GM12873 (cell line): ENCODE results near the gene MTA3.

Source experiments
- CTCF ChIP-seq: IDR thresholded peaks from 2 replicates; pipeline ENCODE4 v1.5.1; 2012; ENCODE audit warnings: low read depth, mild to moderate bottlenecking, moderate library complexity, low read length, control low read depth; ENCODE audit not compliant: insufficient read depth; ENCODE audit errors: missing control alignments

MTA3 gene

GRCh38 chr2:42748840-42749239 lies 180.4 kb downstream of the MTA3 start:
- no peak for TF ChIP-seq CTCF

- TF ChIP-seq CTCF, result no peak
Measured at GRCh38 chr2:42752314-42752713, 183.9 kb downstream of the MTA3 start.

GRCh38 chr2:42752816-42753813 lies 184.7 kb downstream of the MTA3 start:
- no peak for TF ChIP-seq CTCF

GRCh38 chr2:42754021-42754775 lies 185.8 kb downstream of the MTA3 start:
- no peak for TF ChIP-seq CTCF

- TF ChIP-seq CTCF, result no peak
Measured at GRCh38 chr2:42754776-42755140, 186.3 kb downstream of the MTA3 start.

- TF ChIP-seq CTCF, result no peak
Measured at GRCh38 chr2:42755191-42755880, 186.9 kb downstream of the MTA3 start.
